Measurements from ENCODE around the gene ULK4.
A peak's percentile ranks its signal among the peaks of the same experiment; 100 is the strongest.

The ULK4 gene

DNA sequence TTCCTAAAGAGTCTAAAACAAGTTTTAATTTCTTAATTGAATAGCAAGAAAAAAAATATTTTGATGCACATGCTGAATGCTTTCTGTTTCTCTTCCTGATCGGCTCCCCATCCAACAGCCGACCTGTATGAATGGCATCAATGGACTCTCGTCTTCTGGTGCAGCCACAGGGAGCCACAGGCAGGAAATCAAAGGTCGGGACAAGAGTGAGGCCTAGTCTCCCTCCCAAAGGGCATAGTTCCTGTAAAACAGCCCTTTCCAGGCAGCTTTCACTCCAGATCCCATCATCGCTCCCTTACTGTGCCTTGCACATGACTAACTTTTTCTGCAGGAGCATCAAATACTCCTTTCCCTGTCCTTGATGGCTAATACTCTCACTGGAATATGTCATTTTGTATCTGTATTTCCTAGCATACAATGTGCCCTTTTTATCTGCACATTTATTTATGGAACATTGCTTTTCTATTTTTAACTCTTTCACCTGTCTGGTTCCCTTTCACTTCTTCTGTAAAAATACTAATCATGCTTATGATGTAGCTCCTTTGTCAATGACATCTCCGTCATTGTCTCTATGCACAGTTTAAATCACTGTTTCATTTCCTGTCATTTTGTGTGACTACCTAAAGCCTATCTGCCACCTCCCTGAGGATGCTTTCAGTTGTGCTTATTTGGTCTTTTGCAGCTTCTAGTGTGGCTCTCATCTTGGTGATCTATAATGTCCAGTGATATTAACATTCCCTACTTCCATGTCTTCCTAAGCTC lies 436.4 kb downstream of the ULK4 start:
- DNase-seq (ENCODE audit: low read depth, low spot score): no peak

DNA sequence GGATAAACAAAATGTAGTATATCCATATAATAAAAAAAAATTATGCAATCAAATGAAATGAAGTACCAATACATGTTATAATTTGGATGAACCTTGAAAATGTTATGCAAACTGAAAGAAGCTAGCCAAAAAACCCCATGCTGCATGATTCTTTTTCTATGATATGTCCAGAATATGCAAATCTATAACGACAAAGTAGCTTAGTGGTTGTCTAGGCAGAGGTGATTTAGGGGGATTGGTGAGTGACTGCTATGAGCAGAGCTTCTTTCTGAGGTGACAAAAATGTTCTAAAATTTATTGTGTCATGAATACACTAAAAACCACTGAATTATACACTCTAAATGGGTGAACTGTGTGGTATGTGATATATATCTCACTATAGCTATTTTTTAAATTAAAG lies 438.0 kb downstream of the ULK4 start:
- no peak overlapping the region for H3K27ac ChIP-seq
- DNase-seq (ENCODE audit: low read depth, low spot score): no peak

More for the DNA sequence above, 436.4 kb downstream of the ULK4 start:
- H3K27ac ChIP-seq: no peak overlapping the region

DNA sequence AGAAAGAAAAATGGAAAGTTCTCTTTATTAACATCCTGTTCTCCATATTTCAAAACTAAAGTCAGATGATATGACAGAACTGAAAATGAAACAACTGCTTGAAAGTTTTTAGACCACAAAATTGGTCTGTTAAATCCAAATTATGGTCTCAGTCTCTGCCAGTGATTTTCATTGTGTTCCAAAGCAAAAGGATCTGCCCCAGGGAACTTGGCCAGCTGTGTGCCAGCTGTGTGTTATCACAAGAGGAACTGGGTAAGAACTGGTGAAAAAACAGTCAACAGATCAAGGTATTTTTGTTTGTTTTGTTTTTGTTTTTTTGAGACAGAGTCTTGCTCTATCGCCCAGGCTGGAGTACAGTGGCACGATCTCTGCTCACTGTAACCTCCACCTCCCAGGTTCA lies 439.3 kb downstream of the ULK4 start:
- no peak for DNase-seq (ENCODE audit: low read depth, low spot score)
- no peak overlapping the region for H3K27ac ChIP-seq

DNA sequence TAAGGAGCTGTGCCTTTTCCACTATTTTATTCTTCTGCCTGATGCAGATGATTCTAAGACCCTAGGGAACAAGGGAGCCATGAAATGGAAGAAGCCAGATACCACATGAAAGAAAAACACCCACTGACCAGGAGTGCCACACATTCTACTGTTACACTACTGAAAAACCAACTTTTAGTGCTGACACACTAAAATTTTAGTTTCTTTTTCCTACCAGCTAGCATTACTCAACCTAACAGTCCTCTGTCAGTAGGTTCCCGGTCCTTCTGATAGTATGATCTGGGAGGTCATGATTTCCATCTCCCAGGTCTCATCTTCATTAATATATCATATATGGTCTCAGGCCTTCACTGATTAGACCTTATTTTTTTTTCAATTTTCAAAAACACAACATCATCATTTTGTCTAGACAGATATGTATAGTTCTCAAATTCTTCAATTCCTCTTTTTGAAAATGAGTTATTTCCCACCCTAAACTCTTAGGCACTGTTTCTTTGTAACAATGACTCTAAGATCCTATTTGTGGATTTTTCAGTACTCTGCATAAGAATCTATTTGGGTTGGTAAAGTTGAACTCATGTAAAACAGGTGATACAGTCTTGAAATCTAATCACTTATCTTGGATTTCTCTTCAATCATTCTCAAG lies 440.8 kb downstream of the ULK4 start:
- H3K27ac ChIP-seq: no peak overlapping the region
- DNase-seq (ENCODE audit: low read depth, low spot score): no peak

DNA sequence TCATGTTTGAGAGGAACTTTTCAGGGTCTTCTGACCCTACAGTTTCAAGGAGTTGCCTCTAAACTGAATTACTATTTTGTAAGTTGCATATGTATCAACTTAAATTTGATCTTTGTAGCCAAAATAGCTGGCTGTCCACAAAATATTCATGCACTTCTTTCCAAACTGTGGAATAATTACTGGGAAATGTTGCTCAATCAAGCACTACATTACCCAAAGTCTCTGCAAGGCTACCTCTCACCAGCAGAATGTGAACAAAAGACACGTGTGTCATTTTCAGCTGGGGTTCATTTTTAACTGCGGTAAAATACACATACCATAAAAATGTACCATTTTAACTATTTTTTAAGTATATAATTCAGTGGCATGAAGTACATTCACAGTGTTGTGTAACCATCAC lies 442.2 kb downstream of the ULK4 start:
- no peak overlapping the region for H3K27ac ChIP-seq
- DNase-seq (ENCODE audit: low read depth, low spot score): no peak

DNA sequence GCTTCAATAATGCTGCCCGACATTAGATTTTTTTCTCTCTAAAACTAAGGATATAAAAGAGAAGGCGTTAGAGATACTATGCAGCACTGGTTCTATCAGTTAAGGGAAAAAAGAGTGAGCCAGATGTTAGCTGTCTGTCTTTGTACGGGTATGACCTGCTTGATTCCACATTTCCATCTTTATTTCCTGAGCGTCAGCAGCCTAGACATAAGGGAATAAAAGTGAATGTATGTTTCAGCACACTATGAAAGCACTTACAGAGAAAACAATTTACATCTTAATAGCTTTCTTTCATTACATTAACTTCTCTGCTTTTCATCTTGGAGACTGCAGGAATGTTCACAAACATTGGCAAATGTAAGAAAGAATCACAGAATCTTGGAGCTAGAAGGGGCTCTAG lies 443.3 kb downstream of the ULK4 start:
- no peak for DNase-seq (ENCODE audit: low read depth, low spot score)
- H3K27ac ChIP-seq: no peak overlapping the region

DNA sequence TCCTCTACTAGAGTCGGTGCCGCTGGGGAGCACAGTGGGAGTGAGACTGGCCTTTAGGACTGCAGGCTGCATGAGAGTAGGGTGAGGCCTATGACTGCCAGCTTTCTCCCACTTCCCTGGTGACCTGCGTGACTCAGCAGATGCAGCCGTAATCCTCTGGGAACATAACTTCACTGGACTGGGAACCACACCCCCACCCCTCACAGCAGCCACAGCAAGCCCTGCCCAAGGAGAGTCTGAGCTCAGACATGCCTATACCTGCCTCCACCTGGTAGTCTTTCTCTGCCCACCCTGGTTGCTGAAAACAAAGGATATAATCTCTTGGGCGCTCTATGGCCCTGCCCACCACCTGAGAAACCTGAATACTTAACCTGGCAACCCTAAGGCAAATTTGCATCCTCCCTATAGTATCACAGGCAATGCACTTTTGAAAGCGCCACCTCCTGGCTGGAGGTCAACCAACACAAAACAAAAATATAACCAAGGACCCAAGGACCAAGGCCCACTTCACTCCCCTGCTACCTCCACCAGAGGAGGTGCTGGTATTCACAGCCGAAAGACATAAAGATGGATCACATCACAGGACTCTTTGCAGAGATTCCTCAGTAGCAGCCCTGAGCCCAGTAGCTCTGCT lies 453.7 kb downstream of the ULK4 start:
- peak overlapping the region; percentile 48 for H3K27ac ChIP-seq
- peak; percentile 67 for DNase-seq (ENCODE audit: low read depth, low spot score)

DNA sequence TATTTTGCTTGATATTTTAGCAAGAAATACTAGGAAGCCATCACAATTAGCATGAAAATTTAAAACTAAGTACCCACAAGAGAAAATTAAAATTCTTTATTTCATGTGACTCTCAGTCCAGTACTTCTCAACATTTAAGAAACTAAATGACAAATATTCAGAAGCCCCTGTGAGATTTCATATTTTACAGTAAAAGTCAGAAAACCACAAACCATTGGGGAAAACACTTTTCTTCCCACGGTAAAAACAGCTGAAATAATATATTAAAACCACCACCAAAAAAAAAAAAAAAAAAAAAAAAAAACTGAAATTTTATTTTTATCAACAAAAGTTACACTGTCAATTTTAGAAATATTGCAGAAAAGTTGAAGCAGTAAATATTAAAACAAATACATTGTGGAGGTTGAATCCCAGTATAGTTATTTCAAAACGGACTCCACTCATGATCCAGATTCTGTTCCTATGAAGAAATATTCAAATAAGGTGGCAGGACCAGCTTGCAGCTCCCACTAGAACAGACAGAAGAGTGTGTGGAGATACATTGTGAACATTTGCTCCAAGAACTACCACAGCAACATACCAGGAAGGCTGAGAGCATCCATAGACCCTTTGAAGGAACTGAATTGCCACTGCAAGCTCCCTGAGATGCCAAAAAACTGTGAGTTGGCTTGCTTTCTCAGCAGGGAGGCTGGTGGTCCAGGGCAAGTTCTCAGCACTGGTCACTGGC lies 454.4 kb downstream of the ULK4 start:
- DNase-seq (ENCODE audit: low read depth, low spot score): no peak
- H3K27ac ChIP-seq: peak overlapping the region; percentile 48

DNA sequence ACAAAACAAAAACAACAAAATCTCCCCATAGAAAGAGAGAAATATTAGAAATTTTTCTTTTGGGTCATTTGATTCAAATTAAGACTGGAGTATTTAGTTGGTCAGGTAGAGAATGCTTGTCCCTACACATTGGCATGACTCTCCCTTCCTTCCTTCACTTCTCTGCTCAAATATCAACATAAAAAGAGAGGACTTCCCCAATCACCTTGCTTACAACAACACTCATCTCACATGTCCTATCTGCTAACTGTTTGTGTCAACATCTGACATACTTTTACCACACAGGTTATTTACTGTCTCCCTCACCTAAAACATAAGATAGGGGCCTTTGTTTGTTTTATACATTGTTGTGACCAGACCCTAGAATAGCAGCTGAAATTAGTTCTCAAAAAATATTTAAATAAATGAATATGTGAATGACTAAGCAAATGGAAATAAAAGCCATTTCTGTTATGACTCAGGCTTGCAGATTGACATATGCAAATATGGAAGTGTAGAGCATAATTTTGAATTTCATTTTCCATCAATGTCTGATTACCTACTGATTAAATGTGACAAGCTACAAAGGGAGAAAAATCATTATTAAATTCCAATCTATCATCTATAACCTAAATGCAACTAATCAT lies 457.8 kb downstream of the ULK4 start:
- no peak for DNase-seq (ENCODE audit: low read depth, low spot score)
- H3K27ac ChIP-seq: no peak overlapping the region

DNA sequence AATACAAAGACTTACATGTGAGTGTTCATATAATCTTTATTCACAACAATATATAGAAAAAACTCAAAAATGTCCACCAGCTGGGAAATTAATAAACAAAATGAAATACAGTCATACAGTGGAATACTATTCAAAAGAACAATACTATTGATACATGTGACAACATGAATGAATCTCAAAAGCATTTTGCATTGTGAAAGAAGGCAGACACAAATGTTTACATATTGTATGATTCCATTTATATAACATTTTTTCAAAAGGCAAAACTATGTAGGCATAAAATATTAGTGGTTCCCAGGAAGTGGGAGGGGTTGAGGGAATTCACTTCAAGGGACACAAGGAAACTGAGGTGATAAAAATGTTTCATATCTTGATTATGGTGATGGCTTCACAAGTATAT lies 459.4 kb downstream of the ULK4 start:
- H3K27ac ChIP-seq: no peak overlapping the region
- DNase-seq (ENCODE audit: low read depth, low spot score): no peak

DNA sequence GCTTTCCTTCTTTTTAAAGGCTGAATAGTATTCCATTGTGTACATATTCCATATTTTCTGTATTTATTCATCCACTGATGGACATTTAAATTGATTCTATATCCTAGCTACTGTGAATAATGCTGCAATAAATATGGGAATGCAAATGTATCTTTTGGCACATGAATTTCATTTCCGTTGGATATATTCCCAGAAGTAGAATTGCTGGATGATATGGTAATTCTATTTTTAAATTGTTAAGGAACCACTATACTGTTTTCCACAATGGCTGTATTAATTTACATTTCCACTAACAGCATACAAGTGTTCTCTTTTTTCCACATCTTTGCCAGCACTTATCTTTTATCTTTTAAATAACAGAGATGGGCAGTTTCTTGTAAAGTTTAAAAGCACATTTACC lies 459.9 kb downstream of the ULK4 start:
- DNase-seq (ENCODE audit: low read depth, low spot score): no peak
- H3K27ac ChIP-seq: no peak overlapping the region

DNA sequence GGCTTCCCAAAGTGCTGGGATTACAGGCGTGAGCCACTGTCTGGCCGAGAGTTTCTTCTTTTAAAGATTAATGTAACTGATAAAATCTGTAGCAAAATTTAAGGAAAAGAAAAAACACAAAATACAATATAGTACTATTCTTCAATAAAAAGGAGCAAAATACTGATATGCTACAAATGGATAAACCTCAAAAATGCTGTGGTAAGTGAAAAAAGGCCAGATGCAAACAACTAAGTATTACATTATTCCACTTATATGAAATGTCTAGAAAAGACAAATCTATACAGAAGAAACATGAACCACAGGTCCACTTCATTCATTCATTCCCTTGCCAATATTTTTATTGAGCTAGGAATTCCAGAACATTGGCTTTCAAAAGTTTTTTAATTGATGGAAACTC lies 463.1 kb downstream of the ULK4 start:
- H3K27ac ChIP-seq: no peak overlapping the region
- no peak for DNase-seq (ENCODE audit: low read depth, low spot score)

DNA sequence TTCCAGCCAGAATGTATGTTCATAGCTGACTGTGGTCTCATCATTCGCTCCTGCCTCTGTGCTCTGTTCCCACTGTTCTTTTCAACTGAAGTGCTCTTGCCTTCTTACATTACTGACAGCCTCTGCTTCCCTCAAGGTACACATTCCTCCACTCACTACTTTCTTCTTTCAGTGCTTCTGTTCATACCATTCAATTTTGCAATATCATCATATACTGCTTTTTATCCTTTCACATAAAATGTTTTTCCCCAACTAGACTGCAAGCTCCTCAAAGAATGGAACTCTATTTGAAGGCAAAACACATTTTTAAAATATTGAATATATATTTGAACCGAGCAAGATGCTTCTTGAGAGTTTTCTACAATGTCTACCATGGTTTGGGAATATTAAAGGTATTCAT lies 471.5 kb downstream of the ULK4 start:
- no peak for DNase-seq (ENCODE audit: low read depth, low spot score)
- no peak overlapping the region for H3K27ac ChIP-seq

DNA sequence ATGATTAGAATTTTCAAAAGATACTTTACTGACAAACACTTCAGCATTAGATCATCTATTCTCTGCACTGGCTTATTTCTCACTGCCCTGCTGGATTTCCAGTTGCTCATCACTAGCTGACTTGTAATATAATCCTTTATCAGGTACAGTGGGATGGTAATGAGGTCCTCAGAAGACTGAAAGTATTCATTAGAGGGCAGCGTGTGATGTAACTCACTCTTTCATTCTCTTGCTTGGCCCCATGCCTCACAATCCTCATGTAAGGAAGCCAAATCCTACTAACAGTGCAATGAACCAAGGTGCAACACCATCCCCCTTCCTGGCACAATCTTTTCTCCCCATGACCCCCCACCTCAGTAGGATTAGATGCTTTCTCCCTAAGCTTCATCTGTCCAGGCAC lies 472.7 kb downstream of the ULK4 start:
- no peak overlapping the region for H3K27ac ChIP-seq
- DNase-seq (ENCODE audit: low read depth, low spot score): no peak

DNA sequence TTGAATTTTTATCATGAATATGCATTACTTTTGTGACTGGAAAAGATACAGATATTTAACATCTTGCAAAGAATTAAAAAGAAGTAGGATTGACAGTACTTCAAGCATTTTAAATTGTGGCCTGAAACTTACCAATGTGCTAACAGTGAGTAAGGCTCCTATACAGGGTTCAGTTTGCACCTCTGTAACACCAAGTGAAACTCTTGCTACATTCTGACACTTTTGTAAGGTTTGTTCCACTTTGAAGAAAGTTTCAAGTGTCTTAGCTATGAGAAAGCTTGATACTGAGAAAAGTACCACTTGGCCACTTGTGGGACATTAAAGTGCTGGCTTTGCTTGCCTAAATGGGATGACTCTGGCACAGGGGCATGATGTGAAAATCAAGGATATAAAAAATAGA lies 473.4 kb downstream of the ULK4 start:
- DNase-seq (ENCODE audit: low read depth, low spot score): no peak
- no peak overlapping the region for H3K27ac ChIP-seq

DNA sequence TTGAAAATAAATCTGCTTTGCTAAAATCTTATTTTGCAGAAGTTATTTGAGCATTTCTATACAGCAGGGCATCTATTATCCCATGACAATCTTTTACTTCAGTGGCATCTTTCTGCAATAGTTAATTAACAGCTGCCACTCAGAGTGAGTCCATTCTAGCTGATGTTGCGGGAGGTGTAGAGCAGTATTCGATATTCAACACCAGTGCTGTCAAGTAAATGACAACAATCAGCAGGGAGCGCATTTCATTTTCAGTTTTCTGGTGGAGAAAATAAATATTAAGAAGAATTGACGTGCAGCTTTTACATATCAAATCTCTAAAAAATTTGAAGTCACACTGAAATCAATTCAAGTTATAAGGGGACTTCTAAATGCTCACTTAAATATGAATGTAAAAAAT lies 476.4 kb downstream of the ULK4 start:
- no peak for DNase-seq (ENCODE audit: low read depth, low spot score)

DNA sequence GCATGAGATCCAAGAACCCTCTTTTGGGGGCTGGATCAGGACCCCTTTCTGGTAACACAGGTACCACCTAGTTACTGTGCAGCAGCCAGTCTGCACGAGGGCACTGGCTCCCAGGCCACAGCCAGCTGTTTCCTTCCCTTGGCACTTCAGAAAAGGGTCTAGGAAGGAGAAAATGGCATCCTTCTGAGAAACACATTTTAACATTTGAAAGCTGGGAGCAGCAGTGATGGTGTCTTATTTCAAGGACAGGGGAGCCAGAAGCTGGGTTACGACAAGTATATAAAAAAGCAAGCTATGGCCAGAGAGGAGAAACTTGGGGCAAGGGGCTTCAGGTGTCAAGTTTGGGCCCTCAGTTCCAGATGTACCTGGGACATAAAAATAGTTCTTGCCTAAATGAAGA lies 479.8 kb downstream of the ULK4 start:
- DNase-seq (ENCODE audit: low read depth, low spot score): no peak
- H3K27ac ChIP-seq: no peak overlapping the region

More for the DNA sequence above, 476.4 kb downstream of the ULK4 start:
- H3K27ac ChIP-seq: no peak overlapping the region

DNA sequence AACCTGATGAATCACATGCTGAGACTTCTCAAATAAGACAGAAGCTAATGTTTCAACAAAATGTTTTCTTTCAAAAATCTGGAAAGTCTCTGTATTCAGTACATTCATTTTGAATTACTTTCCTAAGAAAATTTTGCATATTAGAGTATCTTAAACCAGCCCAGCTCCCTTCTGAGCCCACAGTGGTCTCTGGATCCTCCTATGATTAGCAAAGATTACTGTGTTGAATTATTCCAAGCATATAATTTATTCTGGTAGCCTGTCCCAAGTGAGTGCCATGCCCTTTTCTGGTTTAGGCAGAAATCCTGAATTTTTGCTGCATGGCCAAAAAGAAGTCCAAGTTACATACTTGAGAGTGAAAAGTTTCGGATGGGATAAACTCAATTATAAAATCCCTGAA lies 483.6 kb downstream of the ULK4 start:
- DNase-seq (ENCODE audit: low read depth, low spot score): no peak

DNA sequence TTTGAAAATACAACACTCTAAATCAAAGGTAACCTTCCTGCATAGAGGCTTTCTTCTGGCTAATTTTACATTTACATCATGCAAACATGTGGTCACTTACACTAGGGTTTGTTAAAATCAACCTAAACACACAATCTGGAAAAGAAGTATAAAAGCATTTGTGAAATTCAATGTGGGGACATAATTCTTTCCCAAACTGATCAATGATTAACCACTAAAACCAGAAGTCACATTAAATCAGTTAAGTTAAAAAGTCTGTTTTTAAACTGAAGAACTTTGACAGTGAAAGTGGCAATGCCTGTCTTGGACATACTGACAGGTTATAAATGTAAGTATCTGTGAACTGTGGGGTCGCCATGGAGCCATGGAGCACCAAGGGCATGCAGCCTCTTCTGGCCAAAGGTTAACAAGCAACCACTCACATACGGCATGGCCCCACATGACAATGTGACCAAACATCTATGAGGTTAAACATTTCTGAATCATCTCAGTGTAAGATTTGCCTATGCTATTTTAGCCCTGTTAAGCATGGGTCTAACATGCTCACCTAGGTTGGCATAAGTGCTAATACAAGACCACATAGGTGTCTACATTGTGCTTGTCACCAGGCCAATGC lies 484.4 kb downstream of the ULK4 start:
- no peak for DNase-seq (ENCODE audit: low read depth, low spot score)
- H3K27ac ChIP-seq: no peak overlapping the region

More for the DNA sequence above, 483.6 kb downstream of the ULK4 start:
- H3K27ac ChIP-seq: no peak overlapping the region

DNA sequence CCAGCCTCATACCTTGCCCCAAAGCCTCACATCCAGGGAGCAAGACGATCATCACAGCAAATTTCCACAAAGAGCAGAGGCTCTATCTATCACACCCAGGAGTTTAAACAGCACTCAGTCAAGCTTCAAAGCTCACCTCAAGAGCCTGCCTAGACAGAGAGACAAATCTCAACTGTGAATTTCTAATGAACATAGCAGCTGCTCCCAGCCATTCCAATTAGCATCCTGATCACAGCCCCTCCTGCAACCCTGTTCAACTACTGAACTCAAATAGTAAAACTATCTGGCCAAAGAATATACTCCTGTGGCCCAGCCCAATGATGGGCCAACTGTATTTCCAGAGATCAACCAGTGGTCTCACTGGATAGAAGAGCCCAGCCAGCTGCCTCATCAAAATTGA lies 492.8 kb downstream of the ULK4 start:
- no peak for DNase-seq (ENCODE audit: low read depth, low spot score)
- no peak overlapping the region for H3K27ac ChIP-seq

Measured in epithelial cell of prostate (primary cell).